DMS53 treated with DMSO at 0.1 percent for 48 hours (cell line): ENCODE data around the gene CLSTN3.
A peak's percentile ranks its signal among the peaks of the same experiment; 100 is the strongest.
"Not testable (repeated sequence)": the region's sequence is repeated elsewhere in the genome, so short reads cannot be mapped to it uniquely, and the experiment has no call there.

ENCODE experiments used
- DNase-seq: peaks from one replicate; lab custom pipeline; 2025; ENCODE audit not compliant: unreplicated experiment; lab: John Stamatoyannopoulos, UW

CLSTN3 gene

DNA sequence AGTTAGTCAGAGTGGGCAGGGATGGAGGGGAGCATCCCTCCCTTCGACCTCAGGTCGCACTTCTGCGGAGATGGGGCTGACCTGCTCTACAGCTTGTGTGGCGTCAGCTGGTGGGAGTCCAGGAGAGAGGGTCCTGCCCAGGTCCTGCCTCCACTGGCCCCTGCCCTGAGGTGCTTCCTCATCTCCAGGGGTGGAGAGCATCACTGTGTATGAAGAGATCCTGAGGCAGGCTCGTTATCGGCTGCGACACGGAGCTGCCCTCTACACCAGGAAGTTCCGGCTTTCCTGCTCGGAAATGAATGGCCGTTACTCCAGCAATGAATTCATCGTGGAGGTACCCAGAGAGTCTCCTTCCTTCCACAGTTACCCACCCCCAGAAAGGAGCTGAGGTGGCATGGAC lies 20.2 kb downstream of the CLSTN3 start:
- no peak for DNase-seq

DNA sequence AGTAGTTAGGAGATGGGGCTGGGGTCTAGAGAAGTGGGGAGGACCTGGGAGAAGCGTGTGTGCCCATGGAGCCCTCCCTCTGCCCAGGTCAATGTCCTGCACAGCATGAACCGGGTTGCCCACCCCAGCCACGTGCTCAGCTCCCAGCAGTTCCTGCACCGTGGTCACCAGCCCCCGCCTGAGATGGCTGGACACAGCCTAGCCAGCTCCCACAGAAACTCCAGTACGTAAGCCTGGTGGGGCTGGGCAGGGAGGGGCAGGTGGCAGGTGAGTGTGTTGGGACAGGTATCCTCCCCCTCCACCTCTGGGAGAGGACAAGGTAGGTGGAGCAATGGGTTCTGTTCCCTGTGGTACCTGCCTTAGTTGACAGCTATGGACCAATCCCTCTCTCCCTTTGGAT lies 20.7 kb downstream of the CLSTN3 start:
- DNase-seq: no peak

DNA sequence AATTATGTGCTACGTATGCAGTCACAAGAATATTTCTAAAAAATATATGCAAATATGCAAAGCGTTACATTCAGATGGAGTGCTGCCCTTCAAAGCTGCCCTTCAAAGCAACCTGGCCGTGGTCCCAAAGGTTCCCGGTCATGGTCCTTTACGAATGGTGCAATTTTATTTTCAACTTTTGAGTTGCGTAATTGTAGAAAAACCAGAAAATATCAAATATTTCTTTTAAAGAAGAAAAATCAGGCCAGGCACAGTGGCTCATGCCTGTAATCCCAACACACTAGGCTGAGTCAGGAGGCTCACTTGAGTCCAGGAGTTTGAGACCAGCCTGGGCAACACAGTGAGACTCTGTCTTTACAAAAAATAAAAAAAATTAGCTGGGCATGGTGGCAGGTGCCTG lies 21.4 kb downstream of the CLSTN3 start:
- DNase-seq: no peak

DNA sequence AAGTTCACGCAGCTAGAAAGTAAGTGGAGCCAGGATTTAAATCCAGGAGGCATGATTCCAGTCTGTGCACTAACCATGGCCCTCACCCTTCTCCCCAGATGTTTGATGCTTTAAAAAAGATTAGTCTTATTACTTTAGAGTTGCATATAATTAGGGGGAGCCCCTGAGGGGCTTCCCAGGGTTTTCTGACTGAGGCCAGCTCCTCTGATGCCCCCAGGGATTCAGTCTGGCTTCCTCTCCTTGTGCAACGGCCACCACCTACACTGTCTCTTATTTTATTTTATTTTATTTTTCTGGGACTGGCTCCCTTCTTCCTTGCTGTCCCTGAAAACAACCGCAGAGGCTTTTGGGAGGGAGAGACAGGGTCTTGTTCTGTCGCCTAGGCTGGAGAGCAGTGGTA lies 22.6 kb downstream of the CLSTN3 start:
- DNase-seq: no peak

DNA sequence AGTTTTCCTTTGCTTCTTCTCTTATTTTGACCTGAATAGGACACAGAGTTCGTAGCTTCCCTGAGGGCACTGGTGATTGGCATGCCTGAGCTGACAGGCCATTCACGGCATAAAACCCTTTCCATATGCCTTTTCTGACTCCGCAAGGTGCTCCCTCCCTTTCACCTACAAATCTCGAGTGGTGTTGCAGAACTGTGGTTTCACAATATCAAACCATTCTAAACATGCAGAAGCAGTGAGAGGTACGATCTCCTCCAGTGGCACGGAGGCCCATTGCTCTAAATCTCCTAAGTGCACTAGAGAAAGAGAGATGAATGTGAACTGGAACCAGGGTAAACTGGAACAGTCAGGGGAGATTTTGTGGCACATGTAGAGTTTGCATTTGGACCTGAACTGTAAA lies 23.9 kb downstream of the CLSTN3 start:
- no peak for DNase-seq

DNA sequence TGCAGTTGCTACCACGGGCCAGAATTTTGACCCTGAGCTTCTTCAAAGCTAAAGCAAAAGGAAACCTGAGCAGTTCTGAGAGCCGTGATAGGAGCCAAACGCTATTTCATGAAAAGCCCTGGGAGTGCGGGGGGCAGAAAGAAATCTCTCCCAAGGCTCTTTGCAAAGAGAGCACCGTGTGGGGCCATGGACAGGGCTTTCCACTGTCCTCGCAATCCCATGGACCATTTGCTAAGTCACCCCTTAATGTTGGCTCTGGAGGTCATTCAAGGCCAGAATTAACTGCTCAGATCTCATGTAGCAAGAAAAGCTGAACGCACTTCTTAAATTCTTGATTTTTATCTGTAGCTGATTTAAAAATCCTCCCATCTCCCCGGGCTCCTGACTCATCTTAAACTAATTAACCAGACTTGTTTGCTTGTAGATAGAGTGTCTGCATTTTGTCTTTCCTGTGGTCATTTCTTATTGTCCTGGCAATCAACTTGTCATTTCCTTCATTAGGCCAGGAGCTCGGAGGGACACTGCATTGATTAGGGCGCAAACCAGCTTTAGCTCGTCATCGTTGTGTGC lies 24.8 kb downstream of the CLSTN3 start:
- DNase-seq: no peak

DNA sequence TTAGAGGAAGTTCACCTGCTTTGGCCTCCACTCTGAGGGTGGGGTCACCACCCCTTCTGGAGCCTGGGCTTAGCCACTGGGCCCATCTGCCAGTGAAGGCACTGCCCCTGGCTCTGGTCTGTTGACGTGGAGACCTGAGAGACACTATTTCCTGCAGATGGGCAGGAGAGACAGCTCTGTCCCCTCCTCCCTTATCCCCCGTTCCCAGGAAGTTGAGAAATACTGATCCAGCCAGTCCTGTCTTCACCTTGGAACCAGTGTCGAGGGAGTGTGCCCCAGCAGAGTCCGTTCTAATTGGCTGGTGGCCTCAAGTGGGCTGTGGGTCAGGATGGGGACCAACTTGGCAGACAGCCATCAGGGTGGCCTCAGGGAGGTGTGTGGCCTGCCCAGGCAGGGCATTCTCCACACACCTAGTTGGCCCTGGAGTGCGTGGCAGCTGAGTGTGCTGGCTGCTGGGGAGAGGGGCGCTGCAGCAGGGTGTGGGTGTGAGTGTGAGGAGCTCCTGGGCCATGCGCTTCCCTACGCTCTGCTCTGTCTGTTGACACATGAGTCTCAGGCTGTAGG lies 25.4 kb downstream of the CLSTN3 start:
- DNase-seq: peak; percentile 66

DNA sequence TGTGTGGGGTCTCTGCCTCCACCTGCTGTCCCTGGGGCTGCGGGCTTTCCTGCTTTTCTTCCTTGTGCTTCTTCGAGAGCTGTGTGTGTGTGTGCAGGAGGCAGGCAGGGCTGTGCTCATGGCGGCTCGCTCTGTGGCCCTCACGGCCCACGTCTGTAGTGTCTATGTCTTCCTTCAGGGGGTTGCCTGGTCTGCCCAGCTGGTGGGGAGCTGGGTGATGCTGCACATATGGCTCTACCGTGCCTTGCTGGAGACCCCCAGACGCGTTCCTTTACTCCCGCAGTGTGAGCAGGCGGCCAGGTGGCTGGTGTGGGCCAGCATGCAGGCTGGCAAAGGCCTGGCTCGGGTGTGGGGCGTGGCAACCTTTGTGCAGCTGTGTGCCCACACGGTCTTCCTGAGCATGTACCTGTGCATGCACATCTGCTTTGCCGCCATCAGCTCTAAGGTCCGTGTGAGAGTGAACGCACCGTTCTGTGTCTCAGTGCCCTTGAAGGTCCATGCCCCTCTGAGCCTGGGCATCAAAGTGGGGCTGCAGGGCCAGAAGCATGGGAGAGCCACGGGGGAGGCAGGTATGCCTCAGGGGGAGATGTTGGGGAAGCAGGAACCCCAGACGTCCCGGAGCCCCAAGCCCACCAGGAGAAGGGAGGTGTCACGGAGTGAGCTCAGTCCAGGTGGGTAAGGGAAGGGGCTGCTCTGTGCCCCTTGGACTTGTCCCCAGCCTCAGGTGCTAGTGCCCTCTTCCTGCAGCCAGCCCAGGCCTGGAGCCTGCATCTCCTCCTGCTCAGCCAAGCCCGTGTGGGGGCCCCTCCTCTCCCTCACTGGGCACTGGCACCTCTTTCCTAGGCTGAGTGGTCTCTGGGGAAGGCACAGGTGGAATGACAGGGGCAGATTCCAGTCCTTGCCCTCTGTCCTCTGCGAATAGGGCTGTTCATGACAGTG lies 26.4 kb downstream of the CLSTN3 start:
- no peak for DNase-seq

DNA sequence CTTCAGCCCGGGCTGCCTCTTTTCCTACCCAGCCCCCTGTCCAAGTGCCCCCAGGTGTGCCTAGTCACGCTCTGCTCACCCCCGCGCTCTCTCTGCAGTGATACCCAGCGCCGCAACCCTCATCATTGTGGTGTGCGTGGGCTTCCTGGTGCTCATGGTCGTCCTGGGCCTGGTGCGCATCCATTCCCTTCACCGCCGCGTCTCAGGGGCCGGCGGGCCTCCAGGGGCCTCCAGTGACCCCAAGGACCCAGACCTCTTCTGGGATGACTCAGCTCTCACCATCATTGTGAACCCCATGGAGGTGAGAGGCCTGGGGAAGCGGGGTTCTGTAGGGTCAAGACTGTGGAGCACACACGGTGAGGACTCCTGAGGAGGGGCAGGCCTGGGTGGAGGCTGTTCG lies 27.2 kb downstream of the CLSTN3 start:
- no peak for DNase-seq

DNA sequence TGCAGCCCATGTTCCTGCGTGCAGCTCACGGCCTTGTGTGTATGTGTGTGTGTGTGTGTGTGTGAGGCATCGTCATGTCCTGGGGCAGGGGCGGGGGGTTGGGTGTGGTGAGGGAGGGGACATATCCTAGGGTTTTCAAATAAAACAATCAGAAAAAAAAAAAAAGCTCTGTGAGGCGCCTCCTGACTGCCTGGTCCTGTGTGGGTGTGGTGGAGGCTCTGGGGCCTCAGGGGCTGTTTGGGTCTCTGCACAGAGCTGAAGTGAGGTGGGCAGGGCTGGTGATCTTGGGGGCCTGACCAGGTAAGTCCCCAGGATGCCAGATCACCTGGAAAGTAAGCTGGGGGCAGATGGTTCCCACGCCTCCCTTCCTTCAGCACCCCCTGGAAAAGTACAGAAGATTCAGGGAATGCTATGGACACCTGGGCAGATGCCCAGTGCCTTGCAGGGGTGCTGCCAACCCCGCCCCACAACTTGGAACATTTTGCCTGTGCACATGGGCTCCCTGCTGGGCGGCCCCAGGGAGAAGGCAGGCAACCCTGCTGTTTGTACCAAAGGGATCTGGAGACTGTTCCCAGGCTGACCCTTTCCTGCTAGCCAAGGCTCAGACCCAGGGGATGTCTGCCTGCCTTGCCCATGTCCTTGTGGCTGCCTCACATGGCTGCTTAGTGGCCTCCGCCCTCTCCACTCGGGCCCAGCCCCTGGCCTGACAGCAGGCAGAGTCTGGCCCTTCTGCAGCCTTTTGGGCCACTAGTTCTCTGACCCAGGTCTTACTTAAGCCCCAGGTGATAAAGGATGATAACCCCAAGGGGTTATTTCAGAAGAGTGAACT lies 28.8 kb downstream of the CLSTN3 start:
- DNase-seq: no peak

DNA sequence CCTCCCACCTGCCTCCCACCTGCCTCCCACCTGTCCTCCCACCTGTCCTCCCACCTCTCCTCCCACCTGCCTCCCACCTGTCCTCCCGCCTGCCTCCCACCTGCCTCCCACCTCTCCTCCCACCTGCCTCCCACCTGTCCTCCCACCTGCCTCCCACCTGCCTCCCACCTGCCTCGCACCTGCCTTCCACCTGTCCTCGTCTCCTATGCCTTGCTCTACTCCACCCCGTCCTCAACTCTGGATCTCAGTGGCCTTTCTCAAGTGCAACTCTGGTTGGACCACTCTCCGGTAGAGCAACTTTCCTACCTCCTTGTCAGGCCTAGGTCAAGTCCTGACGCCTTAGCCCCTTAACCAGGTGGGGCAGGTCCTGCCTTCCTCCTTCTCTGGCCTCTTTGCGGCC lies 30.0 kb downstream of the CLSTN3 start:
- no peak for DNase-seq

DNA sequence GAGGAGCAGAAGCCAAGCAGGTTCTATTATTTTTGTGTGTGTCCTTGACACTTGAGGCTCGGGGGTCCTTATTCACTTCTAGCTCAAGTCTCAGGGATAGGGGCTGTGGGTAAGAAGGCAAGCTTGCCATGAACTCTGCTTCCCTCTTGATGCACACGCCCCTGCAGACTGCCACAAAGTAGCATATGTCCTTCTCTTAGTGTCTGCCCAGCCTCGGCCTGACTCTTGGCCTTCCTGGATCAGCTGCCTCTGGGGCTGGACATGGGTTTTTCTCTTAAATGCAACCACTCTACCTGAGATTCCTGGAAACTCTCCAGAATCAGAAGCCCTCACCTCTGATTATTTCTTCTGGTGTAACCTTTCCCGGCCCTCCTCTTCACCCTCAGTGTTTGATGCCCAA lies 31.2 kb downstream of the CLSTN3 start:
- no peak for DNase-seq

DNA sequence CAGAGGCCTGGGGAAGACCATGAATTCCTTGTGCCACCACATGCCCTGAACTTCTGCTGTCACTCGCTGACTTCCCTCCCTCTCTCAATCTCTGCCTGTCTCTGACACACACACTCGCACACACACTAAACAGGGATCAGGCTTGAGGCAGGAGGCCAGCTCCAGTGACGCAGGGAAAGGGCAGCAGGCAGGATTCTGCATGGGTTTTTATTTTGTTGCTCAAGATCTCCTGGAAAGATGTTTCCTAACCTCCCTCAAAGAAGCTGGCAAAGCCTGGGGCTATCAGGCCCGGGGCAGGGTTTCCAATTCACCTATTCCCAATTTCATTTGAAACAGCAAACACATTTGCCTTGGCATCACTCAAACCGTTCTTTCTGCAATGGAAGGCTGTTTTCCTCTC lies 31.6 kb downstream of the CLSTN3 start:
- DNase-seq: no peak

DNA sequence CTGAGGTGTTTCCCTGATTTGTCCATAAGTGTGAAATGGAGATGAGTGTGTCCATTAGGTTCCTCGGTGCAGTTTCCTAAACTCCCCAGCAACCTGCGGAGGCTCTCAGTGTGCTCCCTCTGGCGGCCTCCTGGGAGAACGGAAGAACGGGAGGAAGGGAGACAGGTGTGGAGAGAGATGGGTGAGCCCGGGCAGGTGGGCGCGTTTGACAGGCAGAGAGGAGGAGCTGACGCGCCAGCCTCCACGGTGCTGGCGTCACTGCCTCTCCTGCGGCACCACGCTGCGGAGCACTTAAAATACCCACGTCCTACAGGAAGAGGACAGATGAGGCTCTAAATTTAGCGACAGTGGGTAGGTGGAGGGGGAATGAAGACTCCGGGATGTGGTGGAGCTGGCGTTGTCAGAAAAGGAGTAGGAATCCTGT lies 32.5 kb downstream of the CLSTN3 start:
- peak; percentile 96 for DNase-seq

DNA sequence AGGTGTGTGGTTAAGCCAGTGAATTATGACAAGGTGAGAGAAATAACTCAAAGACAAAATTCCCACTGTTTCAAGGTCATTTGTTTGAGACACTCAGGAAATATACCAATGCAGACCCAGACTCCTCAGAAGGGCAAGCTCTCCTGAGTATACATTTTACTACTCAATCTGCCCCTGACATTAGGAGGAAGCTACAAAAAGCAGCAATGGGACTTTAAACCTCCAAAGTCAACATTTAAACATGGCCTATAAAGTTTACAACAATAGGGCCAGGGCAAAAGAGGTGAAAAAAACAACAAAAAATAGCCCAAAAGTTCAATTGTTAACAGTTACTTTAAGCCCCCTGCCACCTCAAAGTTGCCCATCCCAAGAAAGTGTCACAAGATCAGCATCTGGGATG lies 39.8 kb downstream of the CLSTN3 start:
- no peak for DNase-seq

DNA sequence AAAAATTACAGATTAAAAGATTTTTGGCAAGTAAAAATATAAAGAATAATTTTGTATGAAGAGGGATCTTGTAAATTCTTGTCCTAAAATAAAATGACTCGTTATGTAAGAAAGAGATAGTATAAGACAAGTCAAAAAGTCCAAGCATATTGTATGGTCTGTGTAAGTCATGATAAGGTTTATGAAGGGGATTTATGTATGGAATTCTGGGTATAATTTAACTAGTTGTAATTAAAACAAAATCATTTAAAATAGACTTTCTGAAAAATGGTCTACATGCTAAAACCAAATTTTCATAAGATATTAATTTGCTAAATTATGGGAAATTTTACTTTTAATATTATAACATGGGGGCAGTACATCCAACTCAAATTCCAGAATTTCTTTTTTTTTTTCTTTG lies 41.7 kb downstream of the CLSTN3 start:
- DNase-seq: no peak

DNA sequence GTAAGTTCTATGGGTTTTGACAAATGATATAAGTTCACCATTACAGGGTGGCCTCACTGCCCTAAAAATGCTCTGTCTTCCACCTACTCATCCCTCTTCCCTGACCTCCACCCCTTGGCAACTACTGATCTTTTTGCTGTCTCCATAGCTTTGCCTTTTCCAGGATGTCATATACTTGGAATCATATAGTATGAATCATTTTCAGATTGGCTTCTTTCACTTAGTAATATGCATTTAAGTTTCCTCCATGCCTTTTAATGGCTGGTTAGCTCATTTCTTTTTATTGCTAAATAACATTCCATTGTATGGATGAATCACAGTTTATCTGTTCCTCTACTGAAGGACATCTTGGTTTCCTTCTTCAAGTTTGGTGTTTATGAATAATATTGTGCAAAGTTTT lies 45.3 kb downstream of the CLSTN3 start:
- DNase-seq: no peak

DNA sequence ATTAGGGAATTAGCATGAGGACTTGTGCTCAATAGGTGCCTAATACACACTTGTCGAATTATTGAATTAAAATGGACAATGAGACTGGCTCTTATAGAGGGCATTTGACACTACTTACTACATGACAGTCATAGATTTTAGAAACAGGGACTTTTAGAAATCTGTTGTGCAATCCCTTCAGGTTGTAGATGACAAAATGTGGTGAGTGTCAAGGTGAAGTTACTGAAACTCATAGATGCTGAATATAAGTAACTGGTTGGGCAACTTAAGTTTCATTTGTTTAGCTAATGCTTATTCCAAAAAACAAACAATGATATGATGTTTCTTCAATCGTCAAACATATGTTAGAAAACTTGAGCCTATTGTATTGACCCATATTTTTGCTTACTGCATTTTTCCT lies 46.4 kb downstream of the CLSTN3 start:
- DNase-seq: no peak

DNA sequence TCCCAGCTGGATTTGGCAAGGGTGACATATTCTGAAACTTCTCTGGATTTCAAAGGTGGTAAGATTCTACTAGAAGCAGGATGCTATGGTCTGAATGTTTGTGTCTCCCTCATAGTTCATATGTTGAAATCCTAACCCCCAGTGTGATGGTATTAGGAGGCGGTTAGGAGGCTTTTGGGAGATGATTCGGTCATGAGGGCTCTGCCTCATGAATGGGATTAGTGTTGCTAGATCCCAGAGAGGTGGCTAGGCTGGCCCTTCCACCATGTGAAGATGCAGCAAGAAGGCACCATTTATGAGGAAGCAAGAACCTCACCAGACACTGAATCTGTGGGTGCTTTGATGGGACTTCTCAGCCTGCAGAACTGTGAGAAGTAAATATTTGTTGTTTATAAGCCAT lies 48.3 kb downstream of the CLSTN3 start:
- DNase-seq: no peak

DNA sequence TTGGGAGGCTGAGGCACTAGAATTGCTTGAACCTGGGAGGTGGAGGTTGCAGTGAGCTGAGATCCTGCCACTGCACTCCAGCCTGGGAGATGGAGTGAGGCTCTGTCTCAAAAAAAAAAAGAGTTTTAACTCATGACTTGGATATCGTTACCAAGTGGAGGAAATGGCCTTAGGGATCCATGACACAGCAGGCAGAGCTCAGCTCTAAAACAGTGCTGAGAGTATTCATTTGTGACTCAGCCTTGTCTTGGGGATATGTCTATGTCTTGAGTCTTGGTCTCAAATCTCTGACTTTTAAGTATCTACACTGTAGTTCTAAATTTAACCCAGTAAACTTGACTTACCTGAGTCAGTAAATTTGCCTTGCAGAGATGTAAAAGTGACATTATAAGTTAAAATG lies 50.5 kb downstream of the CLSTN3 start:
- no peak for DNase-seq

DNA sequence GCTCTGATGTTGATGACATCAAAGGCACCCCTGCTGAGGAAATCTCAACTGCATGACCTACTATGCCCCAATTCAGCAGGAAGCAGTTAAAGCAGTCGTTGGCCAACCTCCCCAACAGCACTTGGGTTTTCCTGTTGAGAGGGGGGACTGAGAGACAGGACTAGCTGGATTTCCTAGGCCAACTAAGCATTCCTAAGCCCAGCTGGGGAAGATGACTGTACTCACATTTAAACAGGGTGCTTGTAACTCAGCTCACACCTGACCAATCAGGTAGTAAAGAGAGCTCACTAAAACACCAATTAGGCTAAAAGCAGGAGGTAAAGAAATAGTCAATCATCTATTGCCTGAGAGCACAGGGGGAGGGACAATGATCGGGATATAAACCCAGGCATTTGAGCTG lies 55.9 kb downstream of the CLSTN3 start:
- DNase-seq: not testable (repeated sequence)
